SK-N-SH (cell line): Measurements from ENCODE around the gene CADM2. TPM values are rescaled to one million over a fixed set of nuclear protein-coding genes. Genes with fewer than 3 reads are reported as not detected.

Experiments used
- CTCF ChIA-PET: fragments of 300-600, 350-600 bp; formaldehyde crosslinking; extraction: SDS; loops from one replicate; lab custom pipeline; 2021; lab: Yijun Ruan, JAX
- POLR2A ChIA-PET: fragments of 350-600 bp; sonication (Branson Sonifier 250); formaldehyde crosslinking; extraction: SDS; loops from one replicate; lab custom pipeline; 2020; ENCODE audit warnings: antibody characterized with exemption, inconsistent platforms; lab: Yijun Ruan, JAX
- DNase-seq: peaks from one replicate; pipeline ENCODE4 v3.0.0; 2012
- H2AFZ ChIP-seq: fragments of 200-600 bp; sonication (generic); 2 replicates; pipeline ENCODE4 v1.8.1; 2016; ENCODE audit warnings: antibody characterized with exemption, mild to moderate bottlenecking, low read depth
- H3F3A ChIP-seq: fragments of 200-600 bp; sonication (generic); replicated peaks from 2 replicates; pipeline ENCODE3; 2016; ENCODE audit warnings: antibody characterized with exemption, mild to moderate bottlenecking; ENCODE audit not compliant: insufficient read depth
- H3K27ac ChIP-seq, 2 experiments: fragments of 200-500 bp in 1 of 2; fragments of 200-600 bp in 1 of 2; sonication (Bioruptor generic) in 1 of 2; sonication (generic), shearing (Covaris generic) in 1 of 2; 2 replicates each; pipeline versions ENCODE4 v1.5.1 to v1.6.1; 2014 to 2016; ENCODE audit warnings: low read depth in 2 of 2, inconsistent platforms in 1 of 2, low read length in 1 of 2, mild to moderate bottlenecking in 1 of 2, mixed read lengths in 1 of 2
- H3K27me3 ChIP-seq: fragments of 200-600 bp; sonication (generic), shearing (Covaris generic); 2 replicates; pipeline ENCODE4 v1.6.1; 2016; ENCODE audit warnings: mixed run types; ENCODE audit not compliant: insufficient read depth
- H3K36me3 ChIP-seq, 2 experiments: fragments of 200-500 bp in 1 of 2; fragments of 200-600 bp in 1 of 2; sonication (Bioruptor generic) in 1 of 2; sonication (generic) in 1 of 2; replicated peaks in 1 of 2; 2 replicates each; pipeline versions ENCODE3 to v1.5.1; 2014 to 2016; ENCODE audit warnings: low read length in 1 of 2, mild to moderate bottlenecking in 1 of 2; ENCODE audit not compliant: insufficient read depth in 2 of 2, control insufficient read depth in 1 of 2
- H3K4me1 ChIP-seq, 2 experiments: fragments of 200-500 bp in 1 of 2; fragments of 200-600 bp in 1 of 2; sonication (Bioruptor generic) in 1 of 2; sonication (generic), shearing (Covaris generic) in 1 of 2; 2 replicates each; pipeline versions ENCODE4 v1.5.1 to v1.6.1; 2014 to 2016; ENCODE audit warnings: low read depth in 1 of 2, low read length in 1 of 2, mixed run types in 1 of 2; ENCODE audit not compliant: insufficient read depth in 2 of 2, control insufficient read depth in 1 of 2
- H3K4me2 ChIP-seq: fragments of 200-600 bp; sonication (generic), shearing (Covaris generic); 2 replicates; pipeline ENCODE4 v1.6.1; 2017; ENCODE audit warnings: mixed run types
- H3K4me3 ChIP-seq, 2 experiments: fragments of 200-500 bp in 1 of 2; fragments of 200-600 bp in 1 of 2; sonication (Bioruptor generic) in 1 of 2; sonication (generic), shearing (Covaris generic) in 1 of 2; 2 replicates each; pipeline versions ENCODE4 v1.5.1 to v1.8.1; 2014 to 2016; ENCODE audit warnings: low read depth in 2 of 2, inconsistent platforms in 1 of 2, low read length in 1 of 2, mild to moderate bottlenecking in 1 of 2, mixed read lengths in 1 of 2, moderate library complexity in 1 of 2
- H3K79me2 ChIP-seq: fragments of 200-600 bp; sonication (generic); 2 replicates; pipeline ENCODE4 v1.8.1; 2017; ENCODE audit warnings: mild to moderate bottlenecking; ENCODE audit not compliant: insufficient read depth
- H3K9ac ChIP-seq: fragments of 200-600 bp; sonication (generic); 2 replicates; pipeline ENCODE4 v1.6.1; 2017; ENCODE audit warnings: mixed run types
- H3K9me2 ChIP-seq: fragments of 200-600 bp; sonication (generic); 2 replicates; pipeline ENCODE4 v1.6.1; 2017; ENCODE audit warnings: mixed run types
- H3K9me3 ChIP-seq: fragments of 200-600 bp; sonication (generic); 2 replicates; pipeline ENCODE4 v1.6.1; 2017; ENCODE audit warnings: mixed run types, mild to moderate bottlenecking, moderate library complexity
- H4K20me1 ChIP-seq: fragments of 200-600 bp; sonication (generic); 2 replicates; pipeline ENCODE4 v1.6.1; 2017; ENCODE audit warnings: mild to moderate bottlenecking, mixed run types; ENCODE audit not compliant: insufficient read depth
- CTCF ChIP-seq: fragments of 200-600 bp; sonication (generic); IDR thresholded peaks from 2 replicates; pipeline ENCODE4 v1.6.1; 2017; ENCODE audit warnings: antibody characterized with exemption, mild to moderate bottlenecking, moderate library complexity
- ELF1 ChIP-seq: IDR thresholded peaks from 2 replicates; pipeline ENCODE4 v1.4.0; 2012
- EP300 ChIP-seq, 2 experiments: IDR thresholded peaks; 2 replicates each; pipeline versions ENCODE4 v1.4.0 to v1.6.1; 2012; ENCODE audit warnings: borderline replicate concordance in 1 of 2, low read depth in 1 of 2, low read length in 1 of 2
- EZH2phosphoT487 ChIP-seq: fragments of 200-600 bp; sonication (generic); IDR thresholded peaks from 2 replicates; pipeline ENCODE4 v1.6.1; 2017; ENCODE audit warnings: low read depth, mixed run types, mild to moderate bottlenecking, antibody characterized with exemption, moderate library complexity, borderline replicate concordance
- FOXJ3 ChIP-seq: sonication (generic); formaldehyde crosslinking; IDR thresholded peaks from 2 replicates; pipeline ENCODE4 v1.5.1; 2020; ENCODE audit warnings: mild to moderate bottlenecking, missing genetic modification reagents
- FOXM1 ChIP-seq: IDR thresholded peaks from 2 replicates; pipeline ENCODE4 v1.4.0; 2012; ENCODE audit warnings: low read depth, mild to moderate bottlenecking
- JUND ChIP-seq: IDR thresholded peaks from 2 replicates; pipeline ENCODE4 v1.4.0; 2012
- MAX ChIP-seq: IDR thresholded peaks from 2 replicates; pipeline ENCODE4 v1.4.0; 2012; ENCODE audit warnings: low read depth
- NFIC ChIP-seq: IDR thresholded peaks from 2 replicates; pipeline ENCODE4 v1.4.0; 2012; ENCODE audit warnings: borderline replicate concordance
- POLR2AphosphoS5 ChIP-seq: IDR thresholded peaks from 2 replicates; pipeline ENCODE4 v1.6.1; 2012; ENCODE audit warnings: low read depth, low read length
- REST ChIP-seq: IDR thresholded peaks from 2 replicates; pipeline ENCODE4 v1.6.1; 2012; ENCODE audit warnings: mild to moderate bottlenecking, low read depth, low read length, moderate library complexity
- WGBS: methylation state at CpG from one replicate; pipeline ENCODE4 v1.1.6; 2017; ENCODE audit warnings: low lambda C conversion rate; 5-methylcytosine and 5-hydroxymethylcytosine counted together
- polyA plus RNA-seq, 3 experiments: library from polyadenylated mRNA; depleted of rRNA; stranded (reverse); fragments of >200 nt; gene quantifications; 2 replicates each; pipeline ENCODE4 v1.2.3, GENCODE V29; 2012
- small RNA-seq, 7 experiments: library from RNA; depleted of rRNA; stranded (forward); fragments of <200 nt; gene quantifications; one replicate each; pipeline ENCODE3, GENCODE V24; 2012

Gene CADM2
- polyA plus RNA-seq, 1 of the 3 experiments (the other 2 are of a cell fraction), result 0.46 TPM

- Histone ChIP-seq H3K36me3 (no peaks in the 10 kb centered on the region), H3F3A (no peaks in the 10 kb centered on the region), H3K4me2 (no peak overlapping the region), H3K9ac (no peak overlapping the region), H3K9me3 (no peaks in the 10 kb centered on the region), H3K27ac (no peak overlapping the region), H3K27me3 (no peaks in the 10 kb centered on the region), H3K79me2 (no peaks in the 10 kb centered on the region), H2AFZ (no peak overlapping the region), H3K4me1 (no peaks in the 10 kb centered on the region), H3K4me3 (no peak overlapping the region), H4K20me1 (no peaks in the 10 kb centered on the region), H3K9me2 (no peaks in the 10 kb centered on the region)
- POLR2A ChIA-PET, result no interaction called here
- DNase-seq, result no peak
- WGBS, result 26% methylated on average over 1 of the region's 1 CpG
- CTCF ChIA-PET, result no interaction called here
- TF ChIP-seq CTCF (no peak), MAX (no peak), ELF1 (no peak), EP300 (IDR thresholded peaks at IDR 0.05; ENCODE audit: borderline replicate concordance in 1 of 2, low read depth in 1 of 2, low read length in 1 of 2) (no peak), NFIC (no peak), FOXM1 (no peak), JUND (no peak)
Observed at GRCh38 chr3:86104154-86104553, 1145.4 kb downstream of the CADM2 start.

GRCh38 chr3:86109434-86109833, 1150.6 kb downstream of the CADM2 start:
- H3K27ac ChIP-seq, result no peak overlapping the region
- POLR2A ChIA-PET, result no interaction called here
- H3K9ac ChIP-seq, result no peak overlapping the region
- no peak overlapping the region for H3K4me3 ChIP-seq
- H4K20me1 ChIP-seq, result no peaks in the 10 kb centered on the region
- no peaks in the 10 kb centered on the region for H3K9me2 ChIP-seq
- no peaks in the 10 kb centered on the region for H3K79me2 ChIP-seq
- no peaks in the 10 kb centered on the region for H3K27me3 ChIP-seq
- H3F3A ChIP-seq, result no peaks in the 10 kb centered on the region
- no peaks in the 10 kb centered on the region for H3K4me1 ChIP-seq
- 3% methylated on average over 2 of the region's 2 CpGs for WGBS
- H3K36me3 ChIP-seq, result no peaks in the 10 kb centered on the region
- no peak for DNase-seq
- no peaks in the 10 kb centered on the region for H3K9me3 ChIP-seq
- no peak overlapping the region for H2AFZ ChIP-seq
- H3K4me2 ChIP-seq, result no peak overlapping the region
- CTCF ChIA-PET, result no interaction called here
- TF ChIP-seq REST (no peak), EZH2phosphoT487 (no peak), FOXM1 (no peak), POLR2AphosphoS5 (no peak), FOXJ3 (CRISPR knock-in tag) (no peak)

Small RNA genes lying within 50 kb of the gene (small RNA-seq; reads per million reads assigned to genes)
- 0 reads per million in 7 experiments for gene MIR5688
